B cell (primary cell): ENCODE results near the gene MRS2.

Experiments
- EZH2 ChIP-seq: IDR thresholded peaks from 2 replicates; pipeline ENCODE4 v1.6.1; 2012; ENCODE audit warnings: borderline replicate concordance, low read depth, mild to moderate bottlenecking, moderate library complexity, low read length; ENCODE audit not compliant: insufficient read depth, poor library complexity, severe bottlenecking
- TF ChIP-seq, protein P1 (sequence below): fragments of 200-600 bp; IDR thresholded peaks from one replicate; pipeline ENCODE4 v1.8.0; 2022; ENCODE audit warnings: antibody characterized with exemption, mild to moderate bottlenecking

DNA sequence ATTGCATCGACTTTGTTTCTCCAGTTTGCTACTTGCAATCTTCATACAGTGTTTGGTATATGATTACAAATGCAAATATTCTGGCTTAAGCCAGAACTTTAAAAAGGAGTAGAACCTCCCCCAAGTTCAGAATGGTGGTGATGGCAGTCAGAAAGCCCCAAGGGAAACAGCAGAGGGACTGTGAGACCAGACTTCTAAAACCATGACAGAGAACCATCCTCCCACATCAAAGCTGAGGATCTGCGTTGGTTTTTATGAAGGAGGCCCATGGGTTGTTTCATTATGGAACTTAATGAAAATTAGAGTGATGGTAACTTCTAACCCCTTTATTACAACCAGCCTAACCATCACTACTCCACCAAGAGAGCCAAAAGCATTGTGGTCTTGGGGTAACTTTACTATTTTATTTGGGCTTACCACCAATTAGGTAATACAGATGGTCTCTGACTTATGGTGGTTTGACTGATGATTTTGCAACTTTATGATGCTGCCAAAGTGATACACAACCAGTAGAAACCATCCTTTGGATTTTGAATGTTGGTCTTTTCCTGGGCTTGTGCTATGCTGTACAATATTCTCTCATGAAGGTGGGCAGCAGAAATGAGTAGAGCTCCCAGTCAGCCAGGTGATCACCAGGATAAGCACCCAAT lies 10.9 kb upstream of the MRS2 start:
- TF ChIP-seq, protein P1, sequence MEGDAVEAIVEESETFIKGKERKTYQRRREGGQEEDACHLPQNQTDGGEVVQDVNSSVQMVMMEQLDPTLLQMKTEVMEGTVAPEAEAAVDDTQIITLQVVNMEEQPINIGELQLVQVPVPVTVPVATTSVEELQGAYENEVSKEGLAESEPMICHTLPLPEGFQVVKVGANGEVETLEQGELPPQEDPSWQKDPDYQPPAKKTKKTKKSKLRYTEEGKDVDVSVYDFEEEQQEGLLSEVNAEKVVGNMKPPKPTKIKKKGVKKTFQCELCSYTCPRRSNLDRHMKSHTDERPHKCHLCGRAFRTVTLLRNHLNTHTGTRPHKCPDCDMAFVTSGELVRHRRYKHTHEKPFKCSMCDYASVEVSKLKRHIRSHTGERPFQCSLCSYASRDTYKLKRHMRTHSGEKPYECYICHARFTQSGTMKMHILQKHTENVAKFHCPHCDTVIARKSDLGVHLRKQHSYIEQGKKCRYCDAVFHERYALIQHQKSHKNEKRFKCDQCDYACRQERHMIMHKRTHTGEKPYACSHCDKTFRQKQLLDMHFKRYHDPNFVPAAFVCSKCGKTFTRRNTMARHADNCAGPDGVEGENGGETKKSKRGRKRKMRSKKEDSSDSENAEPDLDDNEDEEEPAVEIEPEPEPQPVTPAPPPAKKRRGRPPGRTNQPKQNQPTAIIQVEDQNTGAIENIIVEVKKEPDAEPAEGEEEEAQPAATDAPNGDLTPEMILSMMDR = no peak
- no peak for TF ChIP-seq EZH2
